Measurements from ENCODE around the gene C6orf62.
"Not testable (repeated sequence)": the region's sequence is repeated elsewhere in the genome, so short reads cannot be mapped to it uniquely, and the experiment has no call there.

Gene C6orf62

DNA sequence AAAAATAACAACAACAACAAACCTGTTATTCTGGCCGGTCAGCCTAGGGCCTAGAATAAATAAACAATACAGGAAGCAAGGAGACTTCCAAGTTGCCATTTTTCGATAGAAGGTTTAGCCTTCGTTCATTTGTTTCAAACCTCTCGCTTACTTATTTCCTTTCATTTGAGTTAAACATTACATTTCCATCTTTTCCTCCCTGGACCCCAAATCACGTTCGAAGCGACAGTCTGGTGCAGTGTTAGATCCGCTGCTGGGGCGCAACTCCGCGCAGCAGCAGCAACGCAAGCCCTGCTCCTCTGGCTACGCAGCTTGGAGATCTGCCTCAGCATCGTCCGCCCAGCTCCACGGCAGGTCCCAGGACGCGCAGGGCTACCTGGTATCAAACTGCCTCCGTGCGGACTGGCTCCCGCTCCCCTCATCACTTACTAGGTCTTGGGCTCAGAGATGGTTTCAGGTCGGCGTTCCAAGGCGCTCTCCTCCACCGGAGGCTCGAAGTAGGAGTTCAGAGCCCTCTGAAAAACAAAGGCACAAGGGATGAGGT lies 52.8 kb downstream of the C6orf62 start:
- DNase-seq: no peak

DNA sequence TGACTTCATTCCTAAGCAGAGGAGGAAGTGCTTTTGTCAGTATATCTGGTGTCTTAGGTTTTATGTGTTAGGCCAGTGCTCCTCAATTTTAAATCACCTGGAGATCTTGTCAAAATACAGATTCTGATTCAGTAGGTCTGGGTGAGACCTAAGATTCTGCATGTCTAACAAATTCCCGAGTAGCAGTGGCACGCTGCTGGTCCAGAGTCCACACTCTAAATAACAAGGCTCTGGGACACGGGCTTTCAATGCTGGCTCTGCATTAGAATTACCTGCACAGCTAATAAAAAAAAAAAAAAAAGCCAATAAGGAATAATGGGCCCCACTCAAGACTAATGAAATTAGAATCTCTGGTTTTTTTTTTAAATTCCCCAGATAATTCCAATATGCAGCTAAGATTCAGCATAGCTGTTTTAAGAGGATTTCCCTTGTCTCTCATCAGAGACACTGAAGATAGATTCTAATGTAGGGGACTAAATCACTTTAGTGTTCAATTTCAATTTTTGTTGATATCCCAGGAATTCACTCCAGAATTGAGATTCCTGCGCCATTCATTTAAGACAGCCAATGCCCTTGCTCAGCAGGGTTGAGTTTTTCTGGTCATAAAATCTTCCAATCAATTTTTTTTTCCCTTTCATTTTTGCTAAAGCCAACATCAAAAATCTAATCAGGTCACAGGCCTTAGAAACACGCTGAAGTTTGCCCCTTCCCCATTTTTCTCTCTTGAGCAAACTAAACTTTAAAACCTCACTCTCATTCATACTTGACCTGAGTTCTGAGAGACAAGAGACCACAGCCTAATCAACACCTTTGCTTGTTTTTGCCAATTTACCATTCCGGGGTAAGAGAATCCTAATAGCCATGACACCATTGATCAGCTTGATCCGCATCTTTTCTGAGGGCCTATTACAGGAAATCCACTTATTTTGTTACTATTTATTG lies 54.6 kb downstream of the C6orf62 start:
- DNase-seq: no peak

GRCh38 chr6:24663189-24663588 lies 55.8 kb downstream of the C6orf62 start:
- DNase-seq: no peak

DNA sequence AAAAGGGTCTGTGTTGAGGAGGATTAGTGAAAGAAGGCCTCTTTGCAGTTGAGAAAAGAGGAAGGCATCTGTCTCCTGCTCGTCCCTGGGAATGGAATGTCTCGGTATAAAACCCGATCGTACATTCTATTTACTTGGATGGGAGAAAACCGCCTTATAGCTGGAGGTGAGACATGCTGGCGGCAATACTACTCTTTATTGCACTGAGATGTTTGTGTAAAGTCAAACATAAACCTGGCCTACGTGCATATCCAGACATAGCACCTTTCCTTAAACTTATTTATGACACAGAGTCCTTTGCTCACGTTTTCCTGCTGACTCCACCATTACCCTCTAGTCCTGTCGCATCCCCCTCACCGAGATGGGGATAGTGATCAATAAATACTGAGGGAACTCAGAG lies 56.7 kb downstream of the C6orf62 start:
- DNase-seq: no peak

DNA sequence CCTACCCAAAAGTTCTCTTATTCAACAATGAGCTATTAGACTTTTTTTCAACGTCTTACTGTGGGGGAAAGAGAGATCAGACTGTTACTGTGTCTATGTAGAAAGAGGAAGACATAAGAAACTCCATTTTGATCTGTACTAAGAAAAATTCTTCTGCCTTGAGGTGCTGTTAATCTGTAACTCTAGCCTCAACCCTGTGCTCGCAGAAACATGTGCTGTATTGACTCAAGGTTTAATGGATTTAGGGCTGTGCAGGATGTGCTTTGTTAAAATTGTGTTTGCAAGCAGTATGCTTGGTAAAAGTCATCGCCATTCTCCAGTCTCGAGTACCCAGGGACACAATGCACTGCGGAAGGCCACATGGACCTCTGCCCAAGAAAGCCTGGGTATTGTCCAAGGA lies 57.2 kb downstream of the C6orf62 start:
- not testable (repeated sequence) for DNase-seq

- DNase-seq: no peak
Measured at GRCh38 chr6:24660105-24660504, 58.8 kb downstream of the C6orf62 start.

- DNase-seq: no peak
Measured at GRCh38 chr6:24659561-24659960, 59.4 kb downstream of the C6orf62 start.

DNA sequence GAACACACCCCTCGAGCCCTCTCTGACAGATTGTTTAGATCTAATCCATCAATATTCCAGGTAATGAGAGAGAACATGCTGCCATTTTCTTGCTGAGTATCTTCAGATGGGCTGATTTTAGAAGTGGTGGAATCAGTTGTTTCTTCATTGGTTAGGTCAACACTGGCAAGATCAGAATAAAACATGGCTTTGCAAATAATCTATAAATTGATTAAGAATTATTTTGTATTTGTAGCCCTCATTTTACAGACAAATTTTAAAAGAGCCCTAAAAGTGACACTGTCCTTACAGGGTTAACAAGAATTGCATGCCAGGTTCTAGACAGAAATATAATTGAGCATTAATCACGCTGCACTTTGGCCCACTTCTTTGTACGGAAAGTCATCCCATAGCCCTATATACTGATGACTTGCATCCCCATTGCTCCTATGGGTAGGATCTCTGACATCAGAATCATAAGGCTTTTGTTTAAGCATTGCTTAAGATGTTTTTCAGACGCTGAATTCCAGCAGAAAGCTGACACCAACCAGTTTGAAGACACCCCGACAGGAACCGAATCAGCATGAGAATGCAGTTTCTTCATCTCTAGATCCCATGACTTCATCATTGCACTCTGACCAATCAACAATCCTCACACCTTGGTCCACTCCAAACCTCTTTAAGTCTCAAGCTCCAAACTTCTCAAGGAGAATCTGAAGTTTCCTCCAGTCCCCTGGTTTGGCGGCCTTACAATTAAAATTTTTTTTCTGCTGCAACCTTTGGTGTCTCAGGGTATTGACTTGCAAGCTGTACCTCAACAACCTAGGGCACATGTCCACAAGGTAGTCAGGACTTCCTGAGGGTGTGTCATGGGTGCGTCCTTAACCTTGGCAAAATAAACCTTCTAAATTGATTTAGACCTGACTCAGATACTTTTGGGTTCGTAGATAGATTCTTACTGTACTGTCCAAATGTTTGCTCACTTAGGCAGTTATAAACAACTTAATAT lies 60.1 kb downstream of the C6orf62 start:
- DNase-seq: no peak

GRCh38 chr6:24655215-24655614 lies 63.7 kb downstream of the C6orf62 start:
- DNase-seq: peak in 1 of 2 donors; percentile 5
